OCI-LY1 (cell line): Measurements from ENCODE around the gene RHEB.

Source experiments
- H2AFZ ChIP-seq: fragments of 200-600 bp; sonication (generic), shearing (Covaris generic); 2 replicates; pipeline ENCODE4 v1.6.0; 2014; ENCODE audit warnings: antibody characterized with exemption, mild to moderate bottlenecking, low read length
- H3F3A ChIP-seq: fragments of 200-600 bp; sonication (generic), shearing (Covaris generic); 2 replicates; pipeline ENCODE4 v1.6.0; 2014; ENCODE audit warnings: mild to moderate bottlenecking, antibody characterized with exemption, low read length, moderate library complexity; ENCODE audit not compliant: insufficient read depth
- H3K27ac ChIP-seq: fragments of 200-600 bp; sonication (generic); 2 replicates; pipeline ENCODE4 v1.5.1; 2014; ENCODE audit warnings: low read length, mixed run types, mild to moderate bottlenecking, low read depth; ENCODE audit not compliant: poor library complexity, severe bottlenecking
- H3K27me3 ChIP-seq: fragments of 200-600 bp; sonication (generic); 2 replicates; pipeline ENCODE4 v1.6.0; 2014; ENCODE audit warnings: antibody characterized with exemption, mild to moderate bottlenecking, low read length, moderate library complexity; ENCODE audit not compliant: insufficient read depth
- H3K36me3 ChIP-seq: fragments of 200-600 bp; sonication (generic); 2 replicates; pipeline ENCODE4 v1.6.1; 2014; ENCODE audit warnings: mild to moderate bottlenecking, antibody characterized with exemption, low read length, moderate library complexity, mixed read lengths; ENCODE audit not compliant: insufficient read depth
- H3K4me1 ChIP-seq: fragments of 200-600 bp; sonication (generic); 2 replicates; pipeline ENCODE4 v1.5.1; 2014; ENCODE audit warnings: mild to moderate bottlenecking, low read length, moderate library complexity; ENCODE audit not compliant: insufficient read depth, severe bottlenecking
- H3K4me2 ChIP-seq: fragments of 200-600 bp; sonication (generic), shearing (Covaris generic); 2 replicates; pipeline ENCODE4 v1.6.1; 2014; ENCODE audit warnings: low read length
- H3K4me3 ChIP-seq: fragments of 200-600 bp; sonication (generic); 2 replicates; pipeline ENCODE4 v1.5.1; 2014; ENCODE audit warnings: low read length, low read depth, mild to moderate bottlenecking, mixed read lengths; ENCODE audit not compliant: poor library complexity, severe bottlenecking
- H3K79me2 ChIP-seq: fragments of 200-600 bp; shearing (Covaris generic); 2 replicates; pipeline ENCODE4 v1.6.1; 2016; ENCODE audit warnings: mixed run types, low read length, mixed read lengths; ENCODE audit not compliant: insufficient read depth
- H3K9ac ChIP-seq: fragments of 200-600 bp; sonication (generic), shearing (Covaris generic); 2 replicates; pipeline ENCODE4 v1.6.1; 2014; ENCODE audit warnings: mild to moderate bottlenecking, low read length, mixed read lengths
- H3K9me2 ChIP-seq: fragments of 200-600 bp; sonication (generic), shearing (Covaris generic); 2 replicates; pipeline ENCODE4 v1.6.1; 2014; ENCODE audit warnings: low read depth, mild to moderate bottlenecking, low read length, mixed read lengths
- H3K9me3 ChIP-seq: fragments of 200-600 bp; shearing (Covaris generic); 2 replicates; pipeline ENCODE4 v1.6.1; 2014; ENCODE audit warnings: low read length, mixed read lengths
- H4K20me1 ChIP-seq: fragments of 200-600 bp; sonication (generic), shearing (Covaris generic); 2 replicates; pipeline ENCODE4 v1.6.0; 2016; ENCODE audit warnings: mild to moderate bottlenecking, low read length; ENCODE audit not compliant: insufficient read depth
- CTCF ChIP-seq: fragments of 200-600 bp; sonication (generic), shearing (Covaris generic); IDR thresholded peaks from 2 replicates; pipeline ENCODE4 v1.5.1; 2017; ENCODE audit warnings: mild to moderate bottlenecking, antibody characterized with exemption, low read length, moderate library complexity, mixed read lengths
- EZH2 ChIP-seq: fragments of 200-600 bp; sonication (generic), shearing (Covaris generic); IDR thresholded peaks from 2 replicates; pipeline ENCODE4 v1.8.0; 2017; ENCODE audit warnings: borderline replicate concordance, mixed run types, mild to moderate bottlenecking, antibody characterized with exemption, low read length, moderate library complexity, mixed read lengths

Gene RHEB

GRCh38 chr7:151420144-151420543 lies 99.6 kb downstream of the RHEB start:
- H3K36me3 ChIP-seq: no peaks in the 10 kb centered on the region; the same call in 1 of the 2 replicates
- H3K27ac ChIP-seq: no peak overlapping the region
- no peak overlapping the region for H2AFZ ChIP-seq
- no peaks in the 10 kb centered on the region for H3F3A ChIP-seq
- H3K4me3 ChIP-seq: no peak overlapping the region
- no peaks in the 10 kb centered on the region for H3K4me1 ChIP-seq
- TF ChIP-seq CTCF (no peak), EZH2 (no peak)
- H3K9ac ChIP-seq: no peak overlapping the region
- H3K4me2 ChIP-seq: no peak overlapping the region
- peaks cover 26% of the 10 kb centered on the region; the same call in 1 of the 2 replicates for H3K27me3 ChIP-seq
- H4K20me1 ChIP-seq: no peaks in the 10 kb centered on the region
- no peaks in the 10 kb centered on the region for H3K79me2 ChIP-seq
- H3K9me2 ChIP-seq: no peaks in the 10 kb centered on the region
- H3K9me3 ChIP-seq: peaks cover 11% of the 10 kb centered on the region

- Histone ChIP-seq H3K27me3 (peaks cover 24% of the 10 kb centered on the region; the same call in 1 of the 2 replicates), H3K9me3 (peaks cover 11% of the 10 kb centered on the region), H3K9ac (no peak overlapping the region), H3K4me1 (no peaks in the 10 kb centered on the region), H2AFZ (no peak overlapping the region), H3K4me2 (no peak overlapping the region), H4K20me1 (no peaks in the 10 kb centered on the region), H3K36me3 (no peaks in the 10 kb centered on the region), H3K79me2 (no peaks in the 10 kb centered on the region), H3K27ac (no peak overlapping the region), H3K9me2 (no peaks in the 10 kb centered on the region), H3F3A (no peaks in the 10 kb centered on the region), H3K4me3 (no peak overlapping the region)
- no peak for TF ChIP-seq EZH2
- TF ChIP-seq CTCF: no peak
Measured at GRCh38 chr7:151416941-151417315, 102.8 kb downstream of the RHEB start.

DNA sequence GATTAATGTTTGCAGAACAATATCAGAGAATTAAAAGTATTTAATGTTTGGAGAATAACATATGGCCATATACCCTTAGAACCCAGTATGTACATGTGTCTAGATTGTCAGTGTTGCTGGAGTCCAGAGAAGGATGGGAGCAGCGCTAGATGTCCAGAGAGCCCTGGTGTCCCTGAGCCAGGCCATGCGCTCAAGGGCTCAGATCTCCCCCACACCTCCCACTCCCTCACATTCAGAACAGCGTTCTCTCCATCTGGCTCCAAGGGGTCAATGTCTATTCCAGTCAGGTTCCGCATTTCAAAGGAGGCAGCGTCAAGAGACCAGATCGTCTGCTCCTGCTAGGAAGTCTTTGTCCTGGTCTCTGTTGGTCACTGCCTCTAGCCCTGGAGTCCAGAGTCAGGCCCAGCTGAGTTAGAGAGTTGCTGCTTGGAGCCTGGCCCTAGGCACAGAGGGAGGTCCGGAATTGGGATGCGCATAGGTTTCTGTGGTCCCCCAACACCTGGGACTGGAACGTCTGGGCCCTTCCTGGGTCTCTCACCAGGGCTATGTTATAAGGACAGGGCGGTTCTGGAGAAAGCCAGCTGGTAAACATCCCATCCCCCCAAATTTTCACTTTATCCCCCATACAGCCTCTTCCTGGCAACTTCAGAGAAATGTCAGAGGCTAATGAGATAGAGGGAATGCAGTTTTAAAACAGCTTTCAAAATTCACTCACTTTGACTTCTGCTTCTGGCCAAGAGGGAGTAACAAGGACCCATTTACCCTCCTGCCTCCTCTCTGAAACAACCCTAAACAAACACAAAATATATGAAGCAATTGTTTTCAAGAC lies 103.4 kb downstream of the RHEB start:
- H4K20me1 ChIP-seq: no peaks in the 10 kb centered on the region
- H3K4me2 ChIP-seq: no peak overlapping the region
- no peaks in the 10 kb centered on the region for H3K79me2 ChIP-seq
- no peaks in the 10 kb centered on the region for H3K4me1 ChIP-seq
- no peak overlapping the region for H3K27ac ChIP-seq
- no peak overlapping the region for H2AFZ ChIP-seq
- no peak for TF ChIP-seq CTCF
- TF ChIP-seq EZH2: no peak
- no peak overlapping the region for H3K4me3 ChIP-seq
- peaks cover 11% of the 10 kb centered on the region for H3K9me3 ChIP-seq
- H3K9me2 ChIP-seq: no peaks in the 10 kb centered on the region
- H3K9ac ChIP-seq: no peak overlapping the region
- no peaks in the 10 kb centered on the region for H3F3A ChIP-seq
- peaks cover 19% of the 10 kb centered on the region; the same call in 1 of the 2 replicates for H3K27me3 ChIP-seq
- H3K36me3 ChIP-seq: no peaks in the 10 kb centered on the region
